ENCODE data around the gene MOB4.
"Not testable (repeated sequence)": the region's sequence is repeated elsewhere in the genome, so short reads cannot be mapped to it uniquely, and the experiment has no call there.

Gene MOB4

DNA sequence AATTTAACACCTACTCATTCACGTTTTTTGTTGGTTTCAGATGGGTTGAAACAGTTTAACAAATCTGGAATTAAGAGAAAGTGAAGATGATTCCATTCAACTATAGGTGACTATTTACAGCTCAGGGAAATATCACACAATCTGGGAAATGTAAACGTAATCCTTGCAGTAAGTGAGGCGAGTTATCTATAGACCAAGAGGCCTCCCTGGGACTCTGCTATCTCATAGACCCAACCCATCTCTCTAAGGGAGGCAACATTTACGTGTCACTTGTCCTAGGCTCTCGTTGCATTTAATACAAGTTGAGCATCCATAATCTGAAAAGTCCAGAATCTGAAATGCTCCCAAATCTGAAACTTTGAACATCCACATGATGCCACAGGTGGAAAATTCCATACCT, 2.0 kb upstream of the MOB4 start:
- no peak for DNase-seq (ENCODE audit: low read depth in 2 of 3, low spot score in 1 of 3)

DNA sequence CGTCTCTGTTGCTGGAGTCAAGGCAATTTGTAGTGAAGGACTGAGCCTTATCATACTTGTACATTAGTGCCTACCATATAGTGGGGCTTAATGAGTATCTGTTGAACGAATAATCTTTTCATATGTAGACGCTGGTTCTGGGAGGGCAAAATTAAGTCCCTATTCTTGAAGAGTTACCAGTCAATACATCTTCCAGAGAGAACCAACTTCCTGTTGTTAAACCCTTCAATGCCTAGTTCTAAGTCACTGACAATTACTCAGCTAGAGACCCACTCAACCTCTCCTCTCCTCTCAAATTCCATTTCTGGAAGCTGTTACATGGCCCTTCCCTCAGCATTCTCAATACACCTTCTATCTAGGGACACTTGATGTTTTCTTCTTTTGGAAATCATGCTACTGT, 1.1 kb upstream of the MOB4 start:
- no peak for DNase-seq (ENCODE audit: low read depth in 2 of 3, low spot score in 1 of 3)

GRCh38 chr2:197515315-197515738, 539 bp upstream of the MOB4 start:
- DNase-seq (ENCODE audit: low read depth in 2 of 3, low spot score in 1 of 3), result no peak

GRCh38 chr2:197516393-197516761, 511 bp downstream of the MOB4 start:
- DNase-seq (ENCODE audit: low read depth in 2 of 3, low spot score in 1 of 3), result no peak

DNA sequence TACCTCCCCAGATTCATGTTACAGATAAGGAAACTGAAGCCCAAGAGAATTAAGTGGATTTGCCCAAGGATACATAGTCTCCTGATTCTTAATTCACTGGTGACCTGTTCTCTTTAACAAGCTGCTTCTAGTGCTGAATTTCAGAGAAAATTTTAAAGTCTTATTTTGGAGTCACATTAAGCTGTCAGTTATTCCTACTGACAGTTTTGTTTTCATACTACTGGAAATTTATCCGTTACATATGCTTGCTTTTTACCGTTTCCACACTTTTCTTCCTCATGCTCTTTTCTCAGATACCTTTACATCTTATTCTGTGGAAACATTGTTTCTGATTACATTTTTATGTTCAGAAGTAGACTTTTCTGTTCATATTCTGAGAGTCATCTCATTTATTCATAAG, 1.3 kb downstream of the MOB4 start:
- DNase-seq (ENCODE audit: low read depth in 2 of 3, low spot score in 1 of 3), result no peak

GRCh38 chr2:197538412-197538811, 22.5 kb downstream of the MOB4 start:
- DNase-seq (ENCODE audit: low read depth in 2 of 3, low spot score in 1 of 3), result no peak

DNA sequence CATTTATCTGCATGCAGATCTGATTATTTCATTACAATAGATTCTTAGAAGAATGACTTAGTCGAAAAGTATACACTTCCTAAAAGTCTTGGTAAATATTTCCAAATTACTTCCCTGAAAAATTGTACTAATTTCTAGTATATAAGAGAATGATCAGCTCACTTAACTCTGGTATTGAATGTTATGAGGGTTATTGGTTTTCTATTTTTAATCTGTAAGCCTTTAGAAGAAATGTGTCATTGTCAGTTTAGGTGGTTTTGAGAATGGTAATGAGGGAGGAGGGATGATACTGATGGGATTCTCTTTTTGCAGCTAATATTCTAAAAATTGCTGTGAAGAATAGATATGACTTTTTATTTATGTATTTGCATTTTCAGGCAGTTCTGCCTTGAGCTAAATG, 23.9 kb downstream of the MOB4 start:
- DNase-seq (ENCODE audit: low read depth in 2 of 3, low spot score in 1 of 3), result no peak

DNA sequence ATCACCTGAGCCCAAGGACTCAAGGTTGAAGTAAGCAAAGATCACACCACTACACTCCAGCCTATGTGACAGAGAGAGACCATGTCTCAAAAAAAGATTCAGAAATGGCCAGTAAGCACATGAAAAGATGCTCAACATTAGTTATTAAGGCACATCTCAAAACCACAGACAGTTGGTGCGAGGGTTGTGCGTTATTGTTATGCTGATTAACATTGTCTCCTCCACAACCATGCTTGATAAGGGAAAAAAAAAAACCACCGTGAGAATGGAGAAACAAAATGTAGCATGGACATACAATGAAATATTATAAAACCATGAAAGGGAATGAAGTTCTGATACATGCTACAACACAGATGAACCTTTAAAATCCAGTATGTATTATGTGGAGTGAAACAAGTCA, 27.3 kb downstream of the MOB4 start:
- DNase-seq (ENCODE audit: low read depth in 2 of 3, low spot score in 1 of 3), result no peak

DNA sequence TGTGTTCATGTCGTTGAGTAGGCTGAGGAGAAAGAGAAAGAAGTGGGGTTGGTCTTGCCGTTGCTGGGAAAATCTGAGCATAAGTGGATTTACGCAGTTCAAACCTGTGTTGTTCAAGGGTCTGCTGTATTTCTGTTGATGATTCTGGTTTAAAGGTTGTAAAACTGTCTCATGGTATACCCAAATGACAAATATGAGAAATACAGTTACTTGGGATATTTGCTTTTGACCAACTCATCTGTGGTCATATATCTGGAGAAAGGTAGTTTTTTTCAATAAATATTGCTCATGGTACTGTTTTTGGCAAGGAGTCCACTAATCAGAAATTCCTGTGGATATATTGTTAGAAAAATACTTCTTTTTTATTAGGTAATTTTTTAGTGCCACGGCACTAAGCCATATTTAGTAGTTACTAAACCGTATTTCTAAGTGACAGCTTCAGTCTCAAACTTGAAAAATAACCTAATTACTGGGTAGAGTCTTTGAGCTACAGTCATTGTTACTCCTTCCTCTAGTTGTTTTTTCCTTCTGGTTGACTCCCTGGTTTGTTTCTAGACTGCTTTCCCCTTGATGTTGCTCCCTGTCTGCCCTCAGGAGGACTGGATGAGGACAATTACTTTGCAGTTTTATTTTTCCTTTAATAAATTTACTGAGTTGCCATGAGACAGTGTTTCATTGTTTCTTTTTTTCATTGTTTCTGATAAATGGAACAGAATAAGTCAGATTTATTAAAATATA, 31.5 kb downstream of the MOB4 start:
- DNase-seq (ENCODE audit: low read depth in 2 of 3, low spot score in 1 of 3), result no peak

DNA sequence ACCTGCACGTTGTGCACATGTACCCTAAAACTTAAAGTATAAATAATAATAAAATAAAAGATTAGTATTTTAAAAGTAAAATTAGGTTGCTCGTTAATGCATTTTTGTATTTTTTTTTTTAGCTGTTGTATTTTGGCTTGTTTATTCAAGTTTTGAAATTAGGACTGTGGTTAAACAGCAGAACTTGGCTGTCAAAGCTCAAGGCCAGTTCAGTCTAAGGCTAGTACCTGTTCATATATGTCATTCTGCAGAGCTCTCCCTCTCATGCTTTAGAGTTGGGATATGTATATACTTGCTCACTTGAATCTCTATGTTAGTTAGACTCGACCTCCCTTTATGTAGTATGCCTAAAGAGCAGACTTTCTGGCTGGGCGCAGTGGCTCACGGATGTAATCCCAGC, 32.7 kb downstream of the MOB4 start:
- no peak for DNase-seq (ENCODE audit: low read depth in 2 of 3, low spot score in 1 of 3)

DNA sequence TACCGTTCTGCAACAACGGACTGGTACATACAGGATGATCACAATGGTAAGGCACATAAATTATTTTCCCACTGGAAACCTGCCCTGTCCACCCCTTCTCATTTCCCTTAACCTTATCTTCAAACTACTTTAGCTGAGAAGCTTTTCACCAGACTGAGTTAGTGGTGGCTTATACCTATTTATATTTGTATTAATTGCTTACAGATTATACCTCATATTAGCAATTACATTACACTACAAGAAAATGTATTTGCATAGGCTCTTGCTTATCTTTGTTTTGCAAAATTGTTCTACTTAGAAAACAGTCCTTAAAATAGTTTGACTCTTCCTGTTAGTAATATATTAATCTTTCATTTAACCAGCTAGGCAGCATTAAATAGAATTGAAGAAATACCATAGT, 35.4 kb downstream of the MOB4 start:
- not testable (repeated sequence) for DNase-seq (ENCODE audit: low read depth in 2 of 3, low spot score in 1 of 3)

DNA sequence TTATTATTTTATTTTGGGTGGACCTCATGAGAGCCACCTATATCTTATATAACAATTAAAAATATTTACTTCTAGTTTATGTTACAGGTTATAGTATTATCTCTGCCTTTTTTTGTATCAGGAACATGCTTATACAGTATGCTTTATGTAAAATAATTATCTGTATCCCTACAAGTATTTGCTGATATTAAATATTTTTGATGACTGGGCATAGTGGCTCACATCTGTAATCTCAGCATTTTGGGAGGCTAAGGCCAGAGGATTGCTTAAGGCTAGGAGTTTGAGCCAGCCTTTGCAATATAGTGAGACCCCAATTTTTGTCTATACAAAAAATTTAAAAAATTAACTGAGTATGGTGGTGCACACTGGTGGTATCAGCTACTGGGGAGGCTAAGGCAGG, 39.6 kb downstream of the MOB4 start:
- no peak for DNase-seq (ENCODE audit: low read depth in 2 of 3, low spot score in 1 of 3)

GRCh38 chr2:197556456-197556855, 40.6 kb downstream of the MOB4 start:
- DNase-seq (ENCODE audit: low read depth in 2 of 3, low spot score in 1 of 3), result no peak

DNA sequence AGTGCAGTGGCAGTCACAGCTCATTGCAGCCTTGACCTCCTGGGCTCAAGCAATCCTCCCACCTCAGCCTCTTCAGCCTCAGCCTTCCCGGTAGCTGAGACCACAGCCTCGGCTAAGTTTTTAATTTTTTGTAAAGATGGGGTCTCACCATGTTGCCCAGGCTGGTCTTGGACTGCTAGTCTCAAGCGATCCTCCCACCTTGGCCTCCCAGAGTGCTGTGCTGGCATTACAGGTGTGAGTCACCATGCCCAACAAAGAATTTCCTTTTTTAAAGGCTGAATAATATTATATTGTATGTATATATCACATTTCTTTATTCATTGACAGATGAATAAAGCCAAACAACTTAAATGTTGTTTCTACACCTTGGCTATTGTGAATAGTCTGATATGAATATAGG, 42.5 kb downstream of the MOB4 start:
- DNase-seq (ENCODE audit: low read depth in 2 of 3, low spot score in 1 of 3), result no peak

- no peak for DNase-seq (ENCODE audit: low read depth in 2 of 3, low spot score in 1 of 3)
Measured at GRCh38 chr2:197559681-197560080, 43.8 kb downstream of the MOB4 start.

GRCh38 chr2:197560146-197560665, 44.3 kb downstream of the MOB4 start:
- DNase-seq (ENCODE audit: low read depth in 2 of 3, low spot score in 1 of 3), result no peak

DNA sequence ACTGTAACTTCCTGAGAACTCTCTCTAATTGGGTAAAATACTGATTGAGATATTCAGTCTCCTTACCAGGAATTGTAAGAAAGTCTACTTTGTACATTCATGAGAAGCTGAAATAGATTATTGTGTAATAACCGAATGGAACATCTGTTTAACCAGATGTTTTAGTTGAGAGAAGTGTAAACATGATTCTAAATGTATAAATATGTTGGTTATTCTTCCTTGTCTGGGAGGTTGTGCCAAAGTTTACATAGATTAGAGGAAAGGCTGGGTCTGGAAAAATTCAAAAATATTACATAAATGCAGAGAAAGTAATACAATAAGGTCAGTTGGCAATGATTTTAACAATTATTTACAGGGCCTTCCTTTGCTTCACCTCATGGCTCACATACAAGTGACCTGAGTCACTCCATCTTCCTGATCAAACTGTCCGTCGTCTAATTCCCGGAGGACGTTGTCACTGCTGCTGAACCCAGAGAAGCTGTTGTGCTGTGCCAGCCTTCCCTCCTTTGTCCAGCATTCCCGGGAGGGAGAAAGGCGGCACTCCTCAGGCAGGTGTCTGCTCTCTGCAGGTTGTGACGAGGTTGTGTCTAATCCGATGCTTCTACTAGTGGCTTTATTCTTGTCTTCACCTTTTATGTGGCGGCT, 55.9 kb downstream of the MOB4 start:
- no peak for DNase-seq (ENCODE audit: low read depth in 2 of 3, low spot score in 1 of 3)

GRCh38 chr2:197573608-197574007, 57.7 kb downstream of the MOB4 start:
- DNase-seq (ENCODE audit: low read depth in 2 of 3, low spot score in 1 of 3), result no peak

DNA sequence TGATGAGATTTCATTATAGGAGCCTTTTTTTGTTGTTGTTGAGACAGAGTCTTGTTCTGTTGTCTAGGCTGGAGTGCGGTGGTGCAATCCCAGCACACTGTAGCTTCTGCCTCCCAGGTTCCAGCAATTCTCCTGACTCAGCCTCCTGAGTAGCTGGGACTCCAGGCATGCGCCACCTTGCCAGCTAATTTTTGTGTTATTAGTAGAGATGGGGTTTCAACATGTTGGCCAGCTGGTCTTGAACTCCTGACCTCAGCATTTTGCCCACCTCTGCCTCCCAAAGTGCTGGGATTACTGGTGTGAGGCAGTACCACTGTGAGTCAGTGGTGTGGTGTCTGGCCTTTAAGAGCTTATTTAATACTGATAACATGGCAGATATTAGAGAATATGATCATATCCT, 60.1 kb downstream of the MOB4 start:
- no peak for DNase-seq (ENCODE audit: low read depth in 2 of 3, low spot score in 1 of 3)

- no peak for DNase-seq (ENCODE audit: low read depth in 2 of 3, low spot score in 1 of 3)
Measured at GRCh38 chr2:197576631-197577030, 60.8 kb downstream of the MOB4 start.

- no peak for DNase-seq (ENCODE audit: low read depth in 2 of 3, low spot score in 1 of 3)
Measured at GRCh38 chr2:197577446-197577845, 61.6 kb downstream of the MOB4 start.

DNA sequence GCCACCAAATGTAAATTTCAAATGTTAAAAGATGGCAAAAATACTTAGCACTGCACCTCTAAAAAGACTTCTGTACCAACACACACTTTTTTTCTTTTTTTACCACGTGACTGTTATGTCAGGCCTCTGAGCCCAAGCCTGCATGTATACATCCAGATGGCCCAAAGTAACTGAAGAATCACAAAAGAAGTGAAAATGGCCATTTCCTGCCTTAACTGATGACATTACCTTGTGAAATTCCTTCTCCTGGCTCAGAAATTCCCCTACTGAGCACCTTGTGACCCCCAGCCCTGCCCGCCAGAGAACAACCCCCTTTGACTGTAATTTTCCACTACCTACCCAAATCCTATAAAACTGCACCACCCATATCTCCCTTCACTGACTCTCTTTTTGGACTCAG, 62.4 kb downstream of the MOB4 start:
- DNase-seq (ENCODE audit: low read depth in 2 of 3, low spot score in 1 of 3), result not testable (repeated sequence)

DNA sequence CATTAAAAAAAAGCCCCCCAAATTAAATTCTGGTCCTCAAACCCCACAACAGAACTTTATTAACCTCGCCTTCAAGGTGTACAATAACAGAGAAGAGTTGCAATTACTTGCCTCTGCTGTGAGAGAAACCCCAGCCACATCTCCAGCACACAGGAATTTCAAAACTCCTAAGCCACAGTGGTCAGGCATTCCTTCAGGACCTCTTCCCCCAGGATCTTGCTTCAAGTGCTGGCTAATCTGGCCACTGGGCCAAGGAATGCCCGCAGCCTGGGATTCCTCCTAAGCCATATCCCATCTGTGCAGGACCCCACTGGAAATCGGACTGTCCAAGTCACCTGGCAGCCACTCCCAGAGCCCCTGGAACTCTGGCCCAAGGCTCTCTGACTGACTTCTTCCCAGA, 64.3 kb downstream of the MOB4 start:
- not testable (repeated sequence) for DNase-seq (ENCODE audit: low read depth in 2 of 3, low spot score in 1 of 3)

Measured in stimulated activated CD4-positive, alpha-beta T cell treated with anti-CD3 and anti-CD28 coated beads, Interleukin-12 subunit alpha, Interleukin-12 subunit beta, amount 100 ng/mL, for 48 hours (primary cell).